ENCODE measurements around the gene ASAP3.
"Not testable (repeated sequence)": the region's sequence is repeated elsewhere in the genome, so short reads cannot be mapped to it uniquely, and the experiment has no call there.

Gene ASAP3

GRCh38 chr1:23514111-23514679 lies 30.2 kb upstream of the ASAP3 start:
- no peak for DNase-seq

- DNase-seq, result no peak
These were observed 25.9 kb upstream of the ASAP3 start for GRCh38 chr1:23509896-23510295.

DNA sequence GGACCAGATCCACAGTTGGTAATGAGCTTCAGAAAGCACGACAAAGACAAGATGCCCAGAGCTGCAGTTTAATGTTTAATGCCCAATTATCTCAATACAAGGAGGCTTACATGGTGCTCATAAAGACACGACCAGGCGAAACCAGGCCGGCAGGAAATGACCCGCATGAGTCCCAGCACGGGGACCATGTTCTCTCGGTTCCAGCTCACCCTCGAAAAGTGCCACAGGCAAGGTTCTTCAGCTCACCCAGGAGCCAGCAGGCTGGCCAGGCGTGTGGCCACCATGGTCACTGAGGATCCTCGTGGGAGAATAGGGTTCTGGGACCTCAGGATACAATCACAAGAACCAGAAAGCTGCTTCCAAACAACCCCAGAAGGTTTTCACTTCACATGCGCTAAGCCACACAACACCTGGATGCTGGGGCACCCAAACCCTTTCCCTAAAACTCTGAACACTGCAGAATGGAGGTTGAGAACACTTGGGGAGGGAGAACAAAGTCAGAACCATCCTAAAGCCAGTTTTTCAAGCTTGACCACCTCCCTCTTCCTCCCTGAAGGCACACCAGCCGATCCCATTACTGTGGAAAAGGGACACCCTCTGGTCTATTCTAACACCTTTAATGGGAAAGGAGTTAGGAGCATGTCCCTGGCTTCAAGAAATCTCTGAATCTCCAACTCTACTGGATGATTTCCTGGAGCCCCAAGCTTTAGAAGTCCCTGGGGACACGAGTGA lies 22.6 kb upstream of the ASAP3 start:
- no peak for DNase-seq

DNA sequence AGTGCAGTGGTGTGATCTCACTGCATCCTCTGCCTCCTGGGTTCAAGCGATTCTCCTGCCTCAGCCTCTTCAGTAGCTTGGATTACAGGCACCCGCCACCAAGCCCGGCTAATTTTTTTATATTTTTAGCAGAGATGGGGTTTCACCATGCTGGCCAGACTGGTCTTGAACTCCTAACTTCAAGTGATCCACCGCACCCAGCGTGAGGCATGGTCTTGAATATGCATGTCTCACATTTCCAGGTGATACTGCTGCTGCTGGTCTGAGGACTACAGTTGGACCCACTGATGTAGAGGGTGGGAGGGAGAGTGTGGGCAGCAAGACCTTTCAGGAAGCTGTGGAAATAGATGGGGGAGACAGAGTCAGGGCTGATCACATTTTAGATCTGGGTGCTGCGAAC lies 21.9 kb upstream of the ASAP3 start:
- no peak for DNase-seq

DNA sequence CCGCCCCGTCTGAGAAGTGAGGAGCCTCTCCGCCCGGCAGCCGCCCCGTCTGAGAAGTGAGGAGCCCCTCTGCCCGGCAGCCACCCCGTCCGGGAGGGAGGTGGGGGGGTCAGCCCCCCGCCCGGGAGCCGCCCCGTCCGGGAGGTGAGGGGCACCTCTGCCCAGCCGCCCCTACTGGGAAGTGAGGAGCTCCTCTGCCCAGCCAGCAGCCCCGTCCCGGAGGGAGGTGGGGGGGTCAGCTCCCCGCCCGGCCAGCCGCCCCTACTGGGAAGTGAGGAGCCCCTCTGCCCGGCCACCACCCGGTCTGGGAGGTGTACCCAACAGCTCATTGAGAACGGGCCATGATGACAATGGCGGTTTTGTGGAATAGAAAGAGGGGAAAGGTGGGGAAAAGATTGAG lies 20.2 kb upstream of the ASAP3 start:
- not testable (repeated sequence) for DNase-seq

DNA sequence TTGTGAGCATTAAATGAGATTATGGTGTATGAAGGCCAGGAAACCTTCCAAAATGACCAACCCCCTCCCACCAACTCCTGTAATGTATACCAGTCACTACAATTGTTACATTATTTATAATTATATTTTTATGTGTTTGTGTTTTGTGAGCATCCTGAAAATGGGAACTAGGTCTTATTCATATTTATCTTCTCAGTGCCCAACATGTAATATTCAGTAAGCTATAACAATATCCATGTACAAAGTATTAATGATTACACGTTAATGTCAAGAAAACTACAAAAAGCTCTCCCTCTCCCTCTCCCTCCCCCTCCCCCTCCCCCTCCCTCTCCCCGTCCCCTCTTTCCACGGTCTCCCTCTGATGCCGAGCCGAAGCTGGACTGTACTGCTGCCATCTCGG lies 19.0 kb upstream of the ASAP3 start:
- no peak for DNase-seq

DNA sequence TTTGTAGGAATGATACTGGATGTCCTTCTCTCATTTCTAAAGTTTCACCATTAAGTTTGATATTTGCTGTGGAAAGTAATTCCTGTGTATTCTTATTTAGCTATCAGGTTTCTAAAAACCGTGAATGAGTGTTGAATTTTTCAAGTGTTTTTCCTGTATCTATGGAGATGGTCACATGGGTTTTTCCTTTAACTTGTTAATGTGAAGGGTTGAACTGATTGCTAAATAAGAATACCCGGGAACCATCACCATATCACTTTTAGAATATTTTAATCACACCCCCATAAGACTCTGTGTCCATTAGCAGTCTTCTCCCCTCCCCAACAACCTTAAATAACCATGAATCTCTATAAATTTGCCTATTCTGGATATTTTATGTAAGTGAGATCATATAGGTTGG lies 16.5 kb upstream of the ASAP3 start:
- peak; percentile 35 for DNase-seq

- DNase-seq, result no peak
These were observed 13.9 kb upstream of the ASAP3 start for GRCh38 chr1:23497777-23498439.

DNA sequence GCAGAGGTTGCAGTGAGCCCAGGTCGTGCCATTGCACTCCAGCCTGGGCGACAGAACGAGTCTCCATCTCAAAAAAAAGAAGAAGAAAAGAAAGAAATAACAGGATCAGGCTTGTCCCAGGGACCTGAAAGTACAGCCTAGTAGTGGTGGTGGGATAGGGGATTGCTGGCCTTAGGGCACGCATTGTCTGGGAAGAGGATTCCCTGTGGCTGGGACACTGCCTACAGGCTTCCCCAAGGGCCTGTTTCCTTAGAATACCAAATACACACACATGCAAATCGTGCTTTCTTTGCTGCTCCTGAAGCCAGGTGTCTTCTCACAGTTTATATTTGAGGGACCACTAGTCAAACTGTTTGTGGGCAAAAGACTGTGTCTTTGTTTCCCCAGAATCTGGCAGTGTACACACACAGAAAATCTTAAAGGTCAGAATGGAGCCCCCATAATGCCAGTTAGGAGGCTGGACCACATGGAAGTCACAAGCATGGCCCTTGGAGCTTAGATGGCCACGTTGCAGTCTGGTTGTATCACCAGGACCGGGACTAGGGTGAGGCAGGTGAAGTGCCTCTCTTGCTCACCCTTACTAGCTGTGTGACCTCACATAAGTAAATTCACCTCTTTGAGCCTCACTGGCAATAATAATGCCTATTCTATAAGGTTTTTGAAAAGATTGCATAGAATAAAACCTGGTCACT lies 12.7 kb upstream of the ASAP3 start:
- DNase-seq, result no peak

GRCh38 chr1:23494836-23495235 lies 10.9 kb upstream of the ASAP3 start:
- DNase-seq, result not testable (repeated sequence)

GRCh38 chr1:23492776-23493175 lies 8.8 kb upstream of the ASAP3 start:
- not testable (repeated sequence) for DNase-seq

- DNase-seq, result no peak
These were observed 8.2 kb upstream of the ASAP3 start for GRCh38 chr1:23492132-23492720.

DNA sequence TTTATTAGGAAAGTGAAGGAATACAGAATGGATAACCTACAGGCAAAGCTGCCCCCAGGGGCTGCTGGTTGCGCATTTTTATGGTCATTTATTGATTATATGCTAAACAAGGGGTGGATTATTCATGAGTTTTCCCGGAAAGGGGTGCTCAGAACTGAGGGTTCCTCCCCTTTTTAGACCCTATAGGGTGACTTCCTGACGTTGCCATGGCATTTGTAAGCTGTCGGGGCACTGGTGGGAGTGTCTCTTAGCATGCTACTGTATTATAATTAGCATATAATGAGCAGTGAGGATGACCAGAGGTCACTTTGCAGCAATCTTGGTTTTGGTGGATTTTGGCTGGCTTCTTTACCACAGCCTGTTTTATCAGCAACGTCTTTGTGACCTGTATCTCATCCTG lies 5.9 kb upstream of the ASAP3 start:
- DNase-seq, result no peak

DNA sequence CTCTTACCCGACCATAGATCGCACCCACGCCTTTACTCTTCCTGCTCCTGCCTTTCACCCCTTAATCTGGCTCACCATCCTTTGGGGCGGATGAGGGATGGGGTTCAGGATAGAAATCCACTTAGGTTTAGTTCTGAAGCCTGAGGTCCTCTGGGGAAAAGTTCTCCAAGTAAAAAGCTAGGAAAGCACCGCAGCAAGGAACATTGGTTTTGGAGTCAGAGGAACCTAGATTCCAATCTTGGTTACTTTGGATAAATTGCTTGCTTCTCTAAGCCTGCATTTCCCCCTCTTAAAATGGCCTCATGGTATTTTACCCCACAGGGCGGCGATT lies 988 bp upstream of the ASAP3 start:
- DNase-seq, result no peak

DNA sequence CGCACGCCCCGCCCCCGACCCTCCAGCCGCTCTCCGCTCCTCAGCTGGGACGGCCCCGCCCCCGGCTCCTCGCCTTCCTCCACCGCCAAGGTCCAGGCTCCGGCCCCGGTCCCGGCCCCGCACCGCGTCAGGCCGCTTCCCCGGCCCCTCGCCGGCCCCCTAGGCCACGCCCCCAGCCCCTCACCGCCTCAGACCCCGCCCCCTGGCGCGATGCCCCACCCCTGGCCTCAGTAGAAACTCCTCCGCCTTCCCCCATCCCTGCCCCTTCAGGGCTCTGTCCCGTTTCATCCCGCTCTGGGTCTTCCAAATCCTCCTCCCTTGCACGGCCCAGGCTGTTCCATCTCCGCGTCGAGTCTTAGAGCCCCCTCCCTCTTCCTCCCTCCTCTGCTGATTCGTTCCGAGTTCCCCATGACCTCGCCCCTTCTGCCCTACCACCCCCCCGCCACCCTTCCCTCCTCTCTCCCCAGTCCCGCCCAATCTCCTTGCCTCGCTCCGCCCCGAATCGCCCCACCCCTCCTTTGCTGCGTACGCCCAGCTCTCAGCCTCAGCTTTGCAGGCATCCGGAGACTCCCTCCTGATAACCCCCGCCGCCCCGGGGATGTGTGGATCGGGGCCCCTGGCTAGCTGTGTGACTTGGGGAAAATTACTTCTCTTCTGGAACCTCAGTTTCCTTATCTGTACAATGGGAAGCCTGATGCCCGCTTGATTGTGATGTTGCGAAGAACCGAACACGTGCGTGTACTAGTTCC lies 448 bp upstream of the ASAP3 start:
- peak; percentile 77 for DNase-seq

DNA sequence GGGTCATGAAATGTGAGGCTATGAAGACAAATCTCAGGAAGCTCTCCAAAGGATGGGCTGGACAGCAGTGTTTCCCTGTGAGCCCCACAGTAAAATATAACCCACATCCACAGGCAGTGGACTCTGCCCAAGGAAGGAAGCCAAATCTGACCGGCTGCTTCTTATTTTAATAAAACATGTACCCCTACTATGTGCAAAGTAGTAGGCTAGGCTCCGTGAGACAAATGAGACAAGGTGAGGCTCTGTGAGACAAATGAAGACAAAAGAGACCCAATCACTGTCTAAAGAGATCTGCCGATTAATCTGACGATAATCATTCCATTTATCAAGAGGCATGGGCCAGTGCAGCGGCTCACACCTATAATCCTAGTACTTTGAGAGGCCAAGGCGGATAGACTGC lies 2.1 kb downstream of the ASAP3 start:
- DNase-seq, result no peak

- no peak for DNase-seq
These were observed 2.9 kb downstream of the ASAP3 start for GRCh38 chr1:23481026-23481597.

GRCh38 chr1:23480187-23481025 lies 3.6 kb downstream of the ASAP3 start:
- DNase-seq, result no peak

- DNase-seq, result no peak
These were observed 4.4 kb downstream of the ASAP3 start for GRCh38 chr1:23479666-23479941.

DNA sequence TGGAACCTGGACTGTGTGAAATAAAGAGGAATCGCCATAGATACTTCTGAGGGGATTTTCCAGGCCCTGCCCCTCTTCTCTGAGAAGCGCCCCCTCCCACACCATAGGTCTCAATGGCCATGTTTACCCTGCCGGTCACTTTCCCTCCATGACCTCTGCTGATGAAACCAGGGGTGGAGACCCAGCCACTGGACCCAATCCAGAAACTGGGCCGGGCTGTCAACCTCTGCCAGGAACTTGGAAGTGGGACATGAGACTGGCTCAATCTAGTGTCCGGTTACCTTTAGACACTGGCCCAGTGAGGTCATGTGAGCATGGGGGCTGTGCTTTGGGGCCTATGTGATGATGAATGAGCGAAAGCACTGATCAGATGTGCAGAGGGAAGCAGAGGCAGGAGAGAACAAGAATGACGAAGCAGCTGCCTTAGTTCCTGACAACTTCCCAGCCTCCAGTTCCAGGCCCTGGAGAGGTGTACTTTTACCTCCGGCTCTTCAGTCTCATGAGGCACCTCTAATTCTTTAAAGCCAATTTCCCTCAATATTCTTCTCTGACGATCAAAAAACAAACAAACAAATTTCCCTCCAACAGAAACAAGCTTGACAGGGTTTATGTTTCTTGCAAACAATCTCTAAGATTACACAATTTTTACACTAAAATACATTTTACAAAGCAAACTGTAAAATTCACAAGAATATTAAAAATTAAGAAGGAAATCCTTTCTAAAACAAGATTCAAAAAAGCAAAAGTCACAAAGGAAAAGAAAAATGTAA lies 4.9 kb downstream of the ASAP3 start:
- peak; percentile 72 for DNase-seq

All from NCI-H2029 (cell line).